Fibroblast of pulmonary artery (primary cell): ENCODE measurements around the gene CCDC197.

Experiments
- DNase-seq: peaks from one replicate; pipeline ENCODE4 v3.0.0-alpha.2; 2010; ENCODE audit warnings: low read depth
- H3K4me3 ChIP-seq: replicated peaks from 2 replicates; pipeline ENCODE4 v1.5.1; 2011; ENCODE audit warnings: low read depth, mild to moderate bottlenecking, control low read depth, low read length, moderate library complexity
- CTCF ChIP-seq: IDR thresholded peaks from 2 replicates; pipeline ENCODE4 v1.5.1; 2011; ENCODE audit warnings: mild to moderate bottlenecking, control low read depth, low read length, inconsistent platforms; ENCODE audit errors: missing control alignments

Gene CCDC197

GRCh38 chr14:94000267-94000666 lies 3.2 kb downstream of the CCDC197 start:
- H3K4me3 ChIP-seq = no peak overlapping the region
- DNase-seq = no peak
- TF ChIP-seq CTCF = no peak

DNA sequence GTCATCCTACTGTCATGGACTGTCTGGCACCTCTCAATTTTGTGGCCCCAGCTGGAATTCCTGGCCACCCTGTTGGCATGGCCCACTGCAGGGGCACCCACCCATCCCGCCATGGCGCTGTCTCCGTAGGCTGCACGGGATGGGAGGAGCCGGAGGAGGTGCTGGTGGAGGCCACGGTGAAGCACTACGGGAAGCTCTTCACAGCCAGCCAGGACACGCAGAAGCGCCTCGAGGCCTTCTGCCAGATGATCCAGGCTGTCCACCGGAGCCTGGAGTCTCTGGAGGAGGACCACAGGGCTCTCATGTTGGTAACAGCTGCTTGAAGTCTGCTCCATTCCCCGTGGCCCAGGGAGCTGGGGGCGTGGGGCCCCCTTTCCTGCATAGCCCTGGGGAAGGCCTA lies 3.9 kb downstream of the CCDC197 start:
- TF ChIP-seq CTCF = no peak
- no peak for DNase-seq
- no peak overlapping the region for H3K4me3 ChIP-seq

- DNase-seq = peak; percentile 77
- no peak overlapping the region for H3K4me3 ChIP-seq
Observed at GRCh38 chr14:94001501-94002396, 4.6 kb downstream of the CCDC197 start.

GRCh38 chr14:94003397-94003796 lies 6.3 kb downstream of the CCDC197 start:
- no peak for TF ChIP-seq CTCF
- no peak for DNase-seq
- no peak overlapping the region for H3K4me3 ChIP-seq

More at GRCh38 chr14:94001501-94002396, 4.6 kb downstream of the CCDC197 start:
- peak; percentile 99 for TF ChIP-seq CTCF

DNA sequence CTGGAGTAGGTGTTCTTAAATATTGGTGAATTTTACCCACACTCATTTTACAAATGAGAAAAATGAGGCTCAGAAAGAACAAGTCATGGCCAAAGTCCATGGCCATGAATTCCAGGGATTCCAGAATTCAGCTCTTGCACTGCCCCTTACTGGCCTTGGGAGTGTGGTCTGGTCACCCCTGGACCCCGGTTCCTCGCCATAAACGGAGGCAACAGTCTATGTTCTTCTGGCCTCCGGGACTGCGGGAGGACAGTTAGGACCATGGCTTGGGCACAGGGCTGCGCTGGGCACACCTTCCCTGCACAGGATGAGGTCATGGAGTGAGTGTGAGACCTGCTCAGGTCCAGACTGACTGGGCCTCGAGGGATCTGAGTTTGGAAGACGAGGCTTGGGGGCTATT lies 6.9 kb downstream of the CCDC197 start:
- no peak for DNase-seq
- no peak for TF ChIP-seq CTCF
- no peak overlapping the region for H3K4me3 ChIP-seq

DNA sequence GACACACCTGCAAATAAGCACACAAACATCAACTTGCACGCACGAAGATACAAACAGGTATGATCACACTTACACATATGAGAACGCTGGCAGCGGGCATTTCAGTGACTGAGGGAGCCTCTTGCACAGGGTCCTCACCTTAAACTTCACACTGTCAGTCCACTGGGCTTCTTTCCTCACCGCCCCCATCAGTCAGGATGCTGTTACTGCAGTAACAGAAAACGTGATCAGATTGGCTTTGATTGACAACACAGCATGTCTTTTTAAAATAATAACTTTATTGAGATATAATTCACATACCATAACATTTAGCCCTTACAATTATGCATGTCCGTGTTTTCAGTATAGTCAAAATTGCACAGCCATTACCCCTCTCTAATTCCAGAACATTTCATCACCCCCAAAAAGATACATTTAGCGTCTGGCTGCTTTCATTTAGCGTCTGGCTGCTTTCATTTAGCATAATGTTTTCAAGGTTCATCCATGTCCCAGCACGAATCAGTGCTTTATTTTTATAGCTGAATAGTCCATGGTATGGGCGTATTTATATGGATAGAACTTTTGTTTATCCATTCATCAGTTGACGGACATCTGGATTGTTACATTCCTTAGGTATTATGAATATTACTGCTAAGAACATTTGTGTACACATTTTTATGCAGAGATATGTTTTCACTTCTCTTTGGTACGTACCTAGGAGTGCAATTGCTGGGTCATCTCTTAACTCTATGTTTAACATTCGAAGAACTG lies 8.4 kb downstream of the CCDC197 start:
- no peak overlapping the region for H3K4me3 ChIP-seq
- TF ChIP-seq CTCF = peak; percentile 52
- DNase-seq = no peak
